HepG2 (cell line): ENCODE results near the gene CD300LF. TPM values are rescaled to one million over a fixed set of nuclear protein-coding genes. Genes with fewer than 3 reads are reported as not detected.

Experiments
- ATF7 ChIP-seq, 2 experiments: fragments of 450-650 bp in 1 of 2; sonication (generic) in 1 of 2; formaldehyde crosslinking in 1 of 2; IDR thresholded peaks; 2 replicates each; pipeline versions ENCODE4 v1.4.0 to v1.6.1; 2016 to 2020; ENCODE audit warnings: antibody characterized with exemption in 1 of 2, mild to moderate bottlenecking in 1 of 2, missing genetic modification reagents in 1 of 2
- CBX5 ChIP-seq: sonication (generic); formaldehyde crosslinking; IDR thresholded peaks from 2 replicates; pipeline ENCODE4 v1.4.0; 2020; ENCODE audit warnings: missing genetic modification reagents, borderline replicate concordance
- CENPX ChIP-seq: sonication (generic); formaldehyde crosslinking; IDR thresholded peaks from 2 replicates; pipeline ENCODE4 v1.9.0; 2021; ENCODE audit warnings: mild to moderate bottlenecking, missing genetic modification reagents, moderate library complexity
- ELF4 ChIP-seq: sonication (generic); formaldehyde crosslinking; IDR thresholded peaks from 2 replicates; pipeline ENCODE4 v1.5.0; 2020; ENCODE audit warnings: missing genetic modification reagents, mild to moderate bottlenecking, moderate library complexity, borderline replicate concordance
- HNRNPK ChIP-seq: fragments of 200-400 bp; formaldehyde crosslinking; IDR thresholded peaks from 2 replicates; pipeline ENCODE4 v1.6.1; 2018; ENCODE audit warnings: low read length, low read depth, moderate library complexity, mild to moderate bottlenecking; ENCODE audit not compliant: poor library complexity, severe bottlenecking
- KMT2B ChIP-seq: IDR thresholded peaks from 2 replicates; pipeline ENCODE4 v1.6.1; 2016; ENCODE audit warnings: missing genetic modification reagents, missing compliant biosample characterization
- MLLT10 ChIP-seq: sonication (generic); formaldehyde crosslinking; IDR thresholded peaks from 2 replicates; pipeline ENCODE4 v1.4.0; 2020; ENCODE audit warnings: missing genetic modification reagents
- NCOA5 ChIP-seq: sonication (generic); formaldehyde crosslinking; IDR thresholded peaks from 2 replicates; pipeline ENCODE4 v1.4.0; 2020; ENCODE audit warnings: missing genetic modification reagents
- NR2C2 ChIP-seq: sonication (generic); formaldehyde crosslinking; IDR thresholded peaks from 2 replicates; pipeline ENCODE4 v1.4.0; 2020; ENCODE audit warnings: missing genetic modification reagents, mild to moderate bottlenecking, moderate library complexity, borderline replicate concordance
- PHF20 ChIP-seq: sonication (generic); formaldehyde crosslinking; IDR thresholded peaks from 2 replicates; pipeline ENCODE4 v1.5.0; 2020; ENCODE audit warnings: mild to moderate bottlenecking, missing genetic modification reagents
- PITX1 ChIP-seq: sonication (generic); formaldehyde crosslinking; IDR thresholded peaks from 2 replicates; pipeline ENCODE4 v1.5.1; 2020; ENCODE audit warnings: mild to moderate bottlenecking, missing genetic modification reagents
- PPARG ChIP-seq: conservative IDR thresholded peaks from 2 replicates; pipeline ENCODE4 v1.6.1; 2016; ENCODE audit warnings: missing biosample characterization, missing genetic modification reagents
- PTBP1 ChIP-seq: fragments of 200-400 bp; formaldehyde crosslinking; IDR thresholded peaks from 2 replicates; pipeline ENCODE4 v1.6.1; 2018; ENCODE audit warnings: low read length, low read depth; ENCODE audit not compliant: poor library complexity, severe bottlenecking
- RELA ChIP-seq: sonication (generic); formaldehyde crosslinking; IDR thresholded peaks from 2 replicates; pipeline ENCODE4 v1.4.0; 2020; ENCODE audit warnings: missing genetic modification reagents
- SCMH1 ChIP-seq: sonication (generic); formaldehyde crosslinking; IDR thresholded peaks from 2 replicates; pipeline ENCODE4 v1.9.0; 2021; ENCODE audit warnings: missing genetic modification reagents, mild to moderate bottlenecking, borderline replicate concordance
- SNAI1 ChIP-seq: sonication (generic); formaldehyde crosslinking; IDR thresholded peaks from 2 replicates; pipeline ENCODE4 v1.5.0; 2020; ENCODE audit warnings: mild to moderate bottlenecking, missing genetic modification reagents, borderline replicate concordance
- ZMYM4 ChIP-seq: sonication (generic); formaldehyde crosslinking; IDR thresholded peaks from 2 replicates; pipeline ENCODE4 v1.8.1; 2023; ENCODE audit warnings: mild to moderate bottlenecking, missing genetic modification reagents
- ZNF24 ChIP-seq: fragments of 450-650 bp; IDR thresholded peaks from 2 replicates; pipeline ENCODE4 v1.6.1; 2017; ENCODE audit warnings: antibody characterized with exemption, mild to moderate bottlenecking
- ZNF530 ChIP-seq: sonication (generic); formaldehyde crosslinking; IDR thresholded peaks from 2 replicates; pipeline ENCODE4 v1.5.0; 2020; ENCODE audit warnings: low read depth, mild to moderate bottlenecking, missing genetic modification reagents
- ZNF558 ChIP-seq: sonication (generic); formaldehyde crosslinking; IDR thresholded peaks from 2 replicates; pipeline ENCODE4 v1.9.0; 2022; ENCODE audit warnings: mild to moderate bottlenecking, missing genetic modification reagents, borderline replicate concordance
- ZNF564 ChIP-seq: sonication (generic); formaldehyde crosslinking; IDR thresholded peaks from 2 replicates; pipeline ENCODE4 v1.8.1; 2023; ENCODE audit warnings: mild to moderate bottlenecking, missing genetic modification reagents
- ZNF652 ChIP-seq: IDR thresholded peaks from 2 replicates; pipeline ENCODE4 v1.6.1; 2016; ENCODE audit warnings: low read depth, borderline replicate concordance
- ZNF747 ChIP-seq: sonication (generic); formaldehyde crosslinking; IDR thresholded peaks from 2 replicates; pipeline ENCODE4 v1.8.1; 2023; ENCODE audit warnings: missing genetic modification reagents, mild to moderate bottlenecking, borderline replicate concordance
- polyA plus RNA-seq, 8 experiments: library from polyadenylated mRNA; depleted of rRNA in 3 of 8; stranded (reverse) in 7 of 8; unstranded in 1 of 8; fragments of >200 nt; fragmentation: Illumina TruSeq in 4 of 8; extraction: Trizol in 4 of 8; gene quantifications; 2 replicates each; pipeline versions ENCODE4 v1.2.1 to v1.2.3, GENCODE V29; 2011 to 2016; ENCODE audit warnings: low read depth in 4 of 8, missing spikeins in 1 of 8, mixed read lengths in 1 of 8; ENCODE audit not compliant: insufficient read depth in 1 of 8
- total RNA-seq, 5 experiments: library from RNA; depleted of rRNA; stranded (reverse); fragments of >200 nt; fragmentation: Illumina TruSeq; extraction: Trizol; gene quantifications; 2 replicates each; pipeline ENCODE4 v1.2.3, GENCODE V29; 2016; ENCODE audit warnings: low read depth in 1 of 5
- TF ChIP-seq, protein P1 (sequence below): sonication (generic); formaldehyde crosslinking; IDR thresholded peaks from 2 replicates; pipeline ENCODE4 v1.8.0; 2022; ENCODE audit warnings: low read depth, missing genetic modification reagents
- TF ChIP-seq, protein P2 (sequence below): sonication (generic); formaldehyde crosslinking; IDR thresholded peaks from 2 replicates; pipeline ENCODE4 v1.8.1; 2023; ENCODE audit warnings: mild to moderate bottlenecking, missing genetic modification reagents, borderline replicate concordance
- TF ChIP-seq, protein P3 (sequence below): IDR thresholded peaks from 2 replicates; pipeline ENCODE4 v1.6.1; 2016; ENCODE audit warnings: missing compliant biosample characterization, missing genetic modification reagents, borderline replicate concordance

CD300LF gene
- total and polyA plus RNA-seq, 2 of the 13 experiments (the other 11 are each of a cell fraction or from before 2014, with no cell fraction given) = not detected

DNA sequence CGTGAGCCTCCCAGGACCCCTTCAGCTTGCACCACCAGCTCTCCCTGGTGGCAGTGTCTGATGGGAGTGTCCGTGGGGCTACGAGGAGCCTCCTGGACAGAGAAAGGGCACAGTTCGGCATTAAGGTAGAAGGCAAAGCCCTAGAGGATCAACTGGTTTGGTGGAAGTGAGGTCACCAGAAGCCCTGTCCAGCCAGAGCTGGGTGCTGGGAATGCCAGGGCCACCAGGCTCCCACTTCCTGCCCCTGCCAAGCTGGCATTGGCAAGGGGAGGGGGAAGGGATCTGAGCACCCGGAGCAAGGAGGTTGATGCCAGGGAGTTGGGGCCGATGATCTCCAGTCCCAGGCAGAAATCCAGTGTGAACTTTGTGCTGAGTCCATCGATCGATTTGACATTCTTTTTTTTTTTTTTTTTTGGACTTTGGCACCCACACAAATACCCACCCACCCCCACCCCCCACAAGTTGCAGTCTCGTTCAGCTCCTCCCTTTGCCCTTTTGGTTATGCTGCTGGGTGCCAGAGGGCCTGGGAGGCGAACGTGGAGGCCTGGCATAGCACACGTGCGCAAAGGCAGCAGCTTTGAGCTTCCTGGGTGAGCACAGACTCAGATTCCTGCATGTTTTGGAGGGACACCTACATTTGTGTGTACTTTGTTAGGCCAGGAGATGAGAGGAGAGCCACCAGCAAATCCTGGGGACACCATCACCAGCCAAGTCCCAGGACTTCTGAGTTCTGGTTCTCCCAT lies 37.8 kb upstream of the CD300LF start (continued):
- TF ChIP-seq, protein P1, sequence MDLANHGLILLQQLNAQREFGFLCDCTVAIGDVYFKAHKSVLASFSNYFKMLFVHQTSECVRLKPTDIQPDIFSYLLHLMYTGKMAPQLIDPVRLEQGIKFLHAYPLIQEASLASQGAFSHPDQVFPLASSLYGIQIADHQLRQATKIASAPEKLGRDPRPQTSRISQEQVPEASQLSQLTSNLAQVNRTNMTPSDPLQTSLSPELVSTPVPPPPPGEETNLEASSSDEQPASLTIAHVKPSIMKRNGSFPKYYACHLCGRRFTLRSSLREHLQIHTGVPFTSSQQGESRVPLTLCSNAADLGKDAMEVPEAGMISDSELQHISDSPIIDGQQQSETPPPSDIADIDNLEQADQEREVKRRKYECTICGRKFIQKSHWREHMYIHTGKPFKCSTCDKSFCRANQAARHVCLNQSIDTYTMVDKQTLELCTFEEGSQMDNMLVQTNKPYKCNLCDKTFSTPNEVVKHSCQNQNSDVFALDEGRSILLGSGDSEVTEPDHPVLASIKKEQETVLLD = peak; percentile 72
- TF ChIP-seq ATF7 (IDR thresholded peaks at IDR 0.05) = no peak
- no peak for TF ChIP-seq ATF7 (CRISPR knock-in tag; IDR thresholded peaks at IDR 0.05)
- peak; percentile 60; the same call in 1 of the 2 replicates for TF ChIP-seq ZNF530
- TF ChIP-seq ELF4 = no peak
- TF ChIP-seq KMT2B = peak; percentile 80
- TF ChIP-seq HNRNPK = no peak
- TF ChIP-seq SNAI1 (CRISPR knock-in tag) = no peak; the same call in 1 of the 2 replicates
- TF ChIP-seq MLLT10 (CRISPR knock-in tag) = peak; percentile 82; the same call in 1 of the 2 replicates
- TF ChIP-seq, protein P2, sequence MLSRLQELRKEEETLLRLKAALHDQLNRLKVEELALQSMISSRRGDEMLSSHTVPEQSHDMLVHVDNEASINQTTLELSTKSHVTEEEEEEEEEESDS (CRISPR knock-in tag) = no peak
- peak; percentile 47; the same call in 1 of the 2 replicates for TF ChIP-seq CBX5
- peak; percentile 72 for TF ChIP-seq NR2C2
- peak; percentile 59; the same call in 1 of the 2 replicates for TF ChIP-seq ZMYM4
- no peak for TF ChIP-seq SCMH1 (CRISPR knock-in tag)
- TF ChIP-seq PITX1 (CRISPR knock-in tag) = peak; percentile 94
- TF ChIP-seq ZNF747 (CRISPR knock-in tag) = peak; percentile 69; the same call in 1 of the 2 replicates
- TF ChIP-seq NCOA5 (CRISPR knock-in tag) = peak; percentile 59; the same call in 1 of the 2 replicates
- peak; percentile 79; the same call in 1 of the 2 replicates for TF ChIP-seq ZNF652 (CRISPR knock-in tag)
- TF ChIP-seq PTBP1 = no peak
- peak; percentile 69; the same call in 1 of the 2 replicates for TF ChIP-seq ZNF558 (CRISPR knock-in tag)
- TF ChIP-seq RELA (CRISPR knock-in tag) = no peak
- TF ChIP-seq ZNF24 = no peak
- TF ChIP-seq, protein P3, sequence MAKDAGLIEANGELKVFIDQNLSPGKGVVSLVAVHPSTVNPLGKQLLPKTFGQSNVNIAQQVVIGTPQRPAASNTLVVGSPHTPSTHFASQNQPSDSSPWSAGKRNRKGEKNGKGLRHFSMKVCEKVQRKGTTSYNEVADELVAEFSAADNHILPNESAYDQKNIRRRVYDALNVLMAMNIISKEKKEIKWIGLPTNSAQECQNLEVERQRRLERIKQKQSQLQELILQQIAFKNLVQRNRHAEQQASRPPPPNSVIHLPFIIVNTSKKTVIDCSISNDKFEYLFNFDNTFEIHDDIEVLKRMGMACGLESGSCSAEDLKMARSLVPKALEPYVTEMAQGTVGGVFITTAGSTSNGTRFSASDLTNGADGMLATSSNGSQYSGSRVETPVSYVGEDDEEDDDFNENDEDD (CRISPR knock-in tag) = peak; percentile 74
- peak; percentile 62 for TF ChIP-seq PHF20 (CRISPR knock-in tag)
- TF ChIP-seq CENPX = no peak
- peak; percentile 75; the same call in 1 of the 2 replicates for TF ChIP-seq ZNF564
- TF ChIP-seq PPARG = peak; percentile 33; the same call in 1 of the 2 replicates
